WTC11 (cell line): Measurements from ENCODE around the gene ZFAND5.

Experiments used
- CBFB ChIP-seq: sonication (generic); formaldehyde crosslinking; IDR thresholded peaks from 2 replicates; pipeline ENCODE4 v1.8.1; 2022; ENCODE audit warnings: mild to moderate bottlenecking, low read depth, missing genetic modification reagents
- FOXJ3 ChIP-seq: sonication (generic); formaldehyde crosslinking; IDR thresholded peaks from 2 replicates; pipeline ENCODE4 v1.9.0; 2021; ENCODE audit warnings: missing genetic modification reagents, mild to moderate bottlenecking, borderline replicate concordance
- FOXP1 ChIP-seq: sonication (generic); formaldehyde crosslinking; IDR thresholded peaks from 2 replicates; pipeline ENCODE4 v1.8.0; 2022; ENCODE audit warnings: missing genetic modification reagents, mild to moderate bottlenecking, moderate library complexity, borderline replicate concordance
- KAT7 ChIP-seq: sonication (generic); formaldehyde crosslinking; IDR thresholded peaks from 2 replicates; pipeline ENCODE4 v1.8.1; 2023; ENCODE audit warnings: missing genetic modification reagents, mild to moderate bottlenecking, borderline replicate concordance
- NR1H2 ChIP-seq: sonication (generic); formaldehyde crosslinking; IDR thresholded peaks from 2 replicates; pipeline ENCODE4 v1.9.0; 2021; ENCODE audit warnings: mild to moderate bottlenecking, moderate library complexity, missing genetic modification reagents
- ZNF138 ChIP-seq: sonication (generic); formaldehyde crosslinking; conservative IDR thresholded peaks from 2 replicates; pipeline ENCODE4 v1.8.1; 2022; ENCODE audit warnings: mild to moderate bottlenecking, moderate library complexity, missing genetic modification reagents
- TF ChIP-seq, protein P1 (sequence below): sonication (generic); formaldehyde crosslinking; IDR thresholded peaks from 2 replicates; pipeline ENCODE4 v1.8.0; 2022; ENCODE audit warnings: mild to moderate bottlenecking, missing genetic modification reagents
- TF ChIP-seq, protein P2 (sequence below): fragments of 200-600 bp; IDR thresholded peaks from 2 replicates; pipeline ENCODE4 v1.8.0; 2022; ENCODE audit warnings: antibody characterized with exemption
- TF ChIP-seq, protein P3 (sequence below): sonication (generic); formaldehyde crosslinking; conservative IDR thresholded peaks from 2 replicates; pipeline ENCODE4 v1.8.1; 2022; ENCODE audit warnings: mild to moderate bottlenecking, missing genetic modification reagents
- TF ChIP-seq, protein P4 (sequence below): sonication (generic); formaldehyde crosslinking; IDR thresholded peaks from 2 replicates; pipeline ENCODE4 v1.8.1; 2022; ENCODE audit warnings: low read depth, missing genetic modification reagents, borderline replicate concordance
- TF ChIP-seq, protein P5 (sequence below): sonication (generic); formaldehyde crosslinking; IDR thresholded peaks from 2 replicates; pipeline ENCODE4 v1.8.1; 2022; ENCODE audit warnings: low read depth, mild to moderate bottlenecking, moderate library complexity, missing genetic modification reagents, borderline replicate concordance
- TF ChIP-seq, protein P6 (sequence below): sonication (generic); formaldehyde crosslinking; conservative IDR thresholded peaks from 2 replicates; pipeline ENCODE4 v1.8.1; 2023; ENCODE audit warnings: mild to moderate bottlenecking, low read depth, missing genetic modification reagents, moderate library complexity
- TF ChIP-seq, protein P7 (sequence below): sonication (generic); formaldehyde crosslinking; IDR thresholded peaks from 2 replicates; pipeline ENCODE4 v1.8.0; 2023; ENCODE audit warnings: mild to moderate bottlenecking, missing genetic modification reagents

DNA sequence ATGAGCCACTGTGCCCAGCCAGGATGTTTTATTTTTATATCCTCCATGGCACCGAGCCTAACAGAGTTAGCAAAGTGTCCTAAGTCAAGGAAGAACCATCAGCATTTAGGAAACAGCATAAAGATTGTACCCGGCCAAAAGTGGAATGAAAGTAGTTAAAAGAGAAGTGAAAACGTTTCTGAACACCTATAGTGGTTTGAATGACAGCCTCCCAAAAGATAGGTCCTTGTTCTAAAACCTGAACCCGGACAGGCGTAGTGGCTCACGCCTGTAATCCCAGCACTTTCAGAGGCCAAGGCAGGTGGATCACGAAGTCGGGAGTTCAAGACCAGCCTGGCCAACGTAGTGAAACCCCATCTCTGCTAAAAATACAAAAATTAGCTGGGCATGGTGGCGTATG is 37.4 kb downstream of the ZFAND5 start:
- no peak for TF ChIP-seq CBFB (CRISPR knock-in tag)
- TF ChIP-seq, protein P1, sequence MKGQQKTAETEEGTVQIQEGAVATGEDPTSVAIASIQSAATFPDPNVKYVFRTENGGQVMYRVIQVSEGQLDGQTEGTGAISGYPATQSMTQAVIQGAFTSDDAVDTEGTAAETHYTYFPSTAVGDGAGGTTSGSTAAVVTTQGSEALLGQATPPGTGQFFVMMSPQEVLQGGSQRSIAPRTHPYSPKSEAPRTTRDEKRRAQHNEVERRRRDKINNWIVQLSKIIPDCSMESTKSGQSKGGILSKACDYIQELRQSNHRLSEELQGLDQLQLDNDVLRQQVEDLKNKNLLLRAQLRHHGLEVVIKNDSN, result no peak
- TF ChIP-seq, protein P2, sequence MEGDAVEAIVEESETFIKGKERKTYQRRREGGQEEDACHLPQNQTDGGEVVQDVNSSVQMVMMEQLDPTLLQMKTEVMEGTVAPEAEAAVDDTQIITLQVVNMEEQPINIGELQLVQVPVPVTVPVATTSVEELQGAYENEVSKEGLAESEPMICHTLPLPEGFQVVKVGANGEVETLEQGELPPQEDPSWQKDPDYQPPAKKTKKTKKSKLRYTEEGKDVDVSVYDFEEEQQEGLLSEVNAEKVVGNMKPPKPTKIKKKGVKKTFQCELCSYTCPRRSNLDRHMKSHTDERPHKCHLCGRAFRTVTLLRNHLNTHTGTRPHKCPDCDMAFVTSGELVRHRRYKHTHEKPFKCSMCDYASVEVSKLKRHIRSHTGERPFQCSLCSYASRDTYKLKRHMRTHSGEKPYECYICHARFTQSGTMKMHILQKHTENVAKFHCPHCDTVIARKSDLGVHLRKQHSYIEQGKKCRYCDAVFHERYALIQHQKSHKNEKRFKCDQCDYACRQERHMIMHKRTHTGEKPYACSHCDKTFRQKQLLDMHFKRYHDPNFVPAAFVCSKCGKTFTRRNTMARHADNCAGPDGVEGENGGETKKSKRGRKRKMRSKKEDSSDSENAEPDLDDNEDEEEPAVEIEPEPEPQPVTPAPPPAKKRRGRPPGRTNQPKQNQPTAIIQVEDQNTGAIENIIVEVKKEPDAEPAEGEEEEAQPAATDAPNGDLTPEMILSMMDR, result no peak
- TF ChIP-seq KAT7, result no peak
- TF ChIP-seq ZNF138 (CRISPR knock-in tag), result no peak
- TF ChIP-seq, protein P3, sequence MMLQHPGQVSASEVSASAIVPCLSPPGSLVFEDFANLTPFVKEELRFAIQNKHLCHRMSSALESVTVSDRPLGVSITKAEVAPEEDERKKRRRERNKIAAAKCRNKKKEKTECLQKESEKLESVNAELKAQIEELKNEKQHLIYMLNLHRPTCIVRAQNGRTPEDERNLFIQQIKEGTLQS (CRISPR knock-in tag), result no peak
- TF ChIP-seq, protein P4, sequence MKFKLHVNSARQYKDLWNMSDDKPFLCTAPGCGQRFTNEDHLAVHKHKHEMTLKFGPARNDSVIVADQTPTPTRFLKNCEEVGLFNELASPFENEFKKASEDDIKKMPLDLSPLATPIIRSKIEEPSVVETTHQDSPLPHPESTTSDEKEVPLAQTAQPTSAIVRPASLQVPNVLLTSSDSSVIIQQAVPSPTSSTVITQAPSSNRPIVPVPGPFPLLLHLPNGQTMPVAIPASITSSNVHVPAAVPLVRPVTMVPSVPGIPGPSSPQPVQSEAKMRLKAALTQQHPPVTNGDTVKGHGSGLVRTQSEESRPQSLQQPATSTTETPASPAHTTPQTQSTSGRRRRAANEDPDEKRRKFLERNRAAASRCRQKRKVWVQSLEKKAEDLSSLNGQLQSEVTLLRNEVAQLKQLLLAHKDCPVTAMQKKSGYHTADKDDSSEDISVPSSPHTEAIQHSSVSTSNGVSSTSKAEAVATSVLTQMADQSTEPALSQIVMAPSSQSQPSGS, result no peak
- TF ChIP-seq NR1H2, result no peak
- TF ChIP-seq, protein P5, sequence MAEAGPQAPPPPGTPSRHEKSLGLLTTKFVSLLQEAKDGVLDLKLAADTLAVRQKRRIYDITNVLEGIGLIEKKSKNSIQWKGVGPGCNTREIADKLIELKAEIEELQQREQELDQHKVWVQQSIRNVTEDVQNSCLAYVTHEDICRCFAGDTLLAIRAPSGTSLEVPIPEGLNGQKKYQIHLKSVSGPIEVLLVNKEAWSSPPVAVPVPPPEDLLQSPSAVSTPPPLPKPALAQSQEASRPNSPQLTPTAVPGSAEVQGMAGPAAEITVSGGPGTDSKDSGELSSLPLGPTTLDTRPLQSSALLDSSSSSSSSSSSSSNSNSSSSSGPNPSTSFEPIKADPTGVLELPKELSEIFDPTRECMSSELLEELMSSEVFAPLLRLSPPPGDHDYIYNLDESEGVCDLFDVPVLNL (CRISPR knock-in tag), result no peak
- no peak for TF ChIP-seq FOXP1 (CRISPR knock-in tag)
- TF ChIP-seq, protein P6, sequence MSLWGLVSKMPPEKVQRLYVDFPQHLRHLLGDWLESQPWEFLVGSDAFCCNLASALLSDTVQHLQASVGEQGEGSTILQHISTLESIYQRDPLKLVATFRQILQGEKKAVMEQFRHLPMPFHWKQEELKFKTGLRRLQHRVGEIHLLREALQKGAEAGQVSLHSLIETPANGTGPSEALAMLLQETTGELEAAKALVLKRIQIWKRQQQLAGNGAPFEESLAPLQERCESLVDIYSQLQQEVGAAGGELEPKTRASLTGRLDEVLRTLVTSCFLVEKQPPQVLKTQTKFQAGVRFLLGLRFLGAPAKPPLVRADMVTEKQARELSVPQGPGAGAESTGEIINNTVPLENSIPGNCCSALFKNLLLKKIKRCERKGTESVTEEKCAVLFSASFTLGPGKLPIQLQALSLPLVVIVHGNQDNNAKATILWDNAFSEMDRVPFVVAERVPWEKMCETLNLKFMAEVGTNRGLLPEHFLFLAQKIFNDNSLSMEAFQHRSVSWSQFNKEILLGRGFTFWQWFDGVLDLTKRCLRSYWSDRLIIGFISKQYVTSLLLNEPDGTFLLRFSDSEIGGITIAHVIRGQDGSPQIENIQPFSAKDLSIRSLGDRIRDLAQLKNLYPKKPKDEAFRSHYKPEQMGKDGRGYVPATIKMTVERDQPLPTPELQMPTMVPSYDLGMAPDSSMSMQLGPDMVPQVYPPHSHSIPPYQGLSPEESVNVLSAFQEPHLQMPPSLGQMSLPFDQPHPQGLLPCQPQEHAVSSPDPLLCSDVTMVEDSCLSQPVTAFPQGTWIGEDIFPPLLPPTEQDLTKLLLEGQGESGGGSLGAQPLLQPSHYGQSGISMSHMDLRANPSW (CRISPR knock-in tag), result no peak
- TF ChIP-seq, protein P7, sequence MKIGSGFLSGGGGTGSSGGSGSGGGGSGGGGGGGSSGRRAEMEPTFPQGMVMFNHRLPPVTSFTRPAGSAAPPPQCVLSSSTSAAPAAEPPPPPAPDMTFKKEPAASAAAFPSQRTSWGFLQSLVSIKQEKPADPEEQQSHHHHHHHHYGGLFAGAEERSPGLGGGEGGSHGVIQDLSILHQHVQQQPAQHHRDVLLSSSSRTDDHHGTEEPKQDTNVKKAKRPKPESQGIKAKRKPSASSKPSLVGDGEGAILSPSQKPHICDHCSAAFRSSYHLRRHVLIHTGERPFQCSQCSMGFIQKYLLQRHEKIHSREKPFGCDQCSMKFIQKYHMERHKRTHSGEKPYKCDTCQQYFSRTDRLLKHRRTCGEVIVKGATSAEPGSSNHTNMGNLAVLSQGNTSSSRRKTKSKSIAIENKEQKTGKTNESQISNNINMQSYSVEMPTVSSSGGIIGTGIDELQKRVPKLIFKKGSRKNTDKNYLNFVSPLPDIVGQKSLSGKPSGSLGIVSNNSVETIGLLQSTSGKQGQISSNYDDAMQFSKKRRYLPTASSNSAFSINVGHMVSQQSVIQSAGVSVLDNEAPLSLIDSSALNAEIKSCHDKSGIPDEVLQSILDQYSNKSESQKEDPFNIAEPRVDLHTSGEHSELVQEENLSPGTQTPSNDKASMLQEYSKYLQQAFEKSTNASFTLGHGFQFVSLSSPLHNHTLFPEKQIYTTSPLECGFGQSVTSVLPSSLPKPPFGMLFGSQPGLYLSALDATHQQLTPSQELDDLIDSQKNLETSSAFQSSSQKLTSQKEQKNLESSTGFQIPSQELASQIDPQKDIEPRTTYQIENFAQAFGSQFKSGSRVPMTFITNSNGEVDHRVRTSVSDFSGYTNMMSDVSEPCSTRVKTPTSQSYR (CRISPR knock-in tag), result no peak
- TF ChIP-seq FOXJ3, result no peak
